H1 (cell line): ENCODE results near the gene CBARP.

Source experiments
- ATF3 ChIP-seq: IDR thresholded peaks from 2 replicates; pipeline ENCODE4 v1.6.1; 2011; ENCODE audit warnings: low read depth, mild to moderate bottlenecking, low read length; ENCODE audit not compliant: insufficient read depth
- CREB1 ChIP-seq: IDR thresholded peaks from 2 replicates; pipeline ENCODE4 v1.6.1; 2012; ENCODE audit warnings: inconsistent platforms
- EGR1 ChIP-seq: IDR thresholded peaks from 2 replicates; pipeline ENCODE4 v1.6.1; 2011; ENCODE audit warnings: low read depth, low read length, borderline replicate concordance
- GABPA ChIP-seq: IDR thresholded peaks from 2 replicates; pipeline ENCODE4 v1.6.1; 2011; ENCODE audit warnings: mild to moderate bottlenecking, low read length, moderate library complexity, borderline replicate concordance; ENCODE audit not compliant: insufficient read depth
- POLR2A ChIP-seq, 2 experiments: IDR thresholded peaks; 1 replicate in 1 of 2; 2 replicates in 1 of 2; pipeline ENCODE4 v1.6.1; 2011; ENCODE audit warnings: low read depth in 2 of 2, low read length in 2 of 2, mild to moderate bottlenecking in 2 of 2; ENCODE audit errors: control extremely low read depth in 1 of 2
- RBBP5 ChIP-seq: IDR thresholded peaks from 2 replicates; pipeline ENCODE4 v1.7.1; 2012; ENCODE audit warnings: low read depth, mild to moderate bottlenecking, inconsistent platforms, low read length, moderate library complexity, borderline replicate concordance
- RXRA ChIP-seq: IDR thresholded peaks from 2 replicates; pipeline ENCODE4 v1.6.1; 2011; ENCODE audit warnings: low read depth, mild to moderate bottlenecking, low read length, moderate library complexity; ENCODE audit not compliant: insufficient read depth
- SIN3A ChIP-seq, 2 experiments: IDR thresholded peaks in 1 of 2; conservative IDR thresholded peaks in 1 of 2; 2 replicates each; pipeline ENCODE4 v1.6.1; 2011 to 2012; ENCODE audit warnings: low read length in 2 of 2, improper control_type of control experiment in 1 of 2, low read depth in 1 of 2, mild to moderate bottlenecking in 1 of 2
- SP1 ChIP-seq: IDR thresholded peaks from 2 replicates; pipeline ENCODE4 v1.6.1; 2011; ENCODE audit warnings: low read depth, low read length
- TF ChIP-seq, protein P1 (sequence below), 3 experiments: IDR thresholded peaks; 1 replicate in 2 of 3; 2 replicates in 1 of 3; pipeline versions ENCODE4 v1.5.1 to v1.6.1; 2011; ENCODE audit warnings: low read length in 3 of 3, mild to moderate bottlenecking in 3 of 3, inconsistent platforms in 2 of 3, low read depth in 1 of 3, moderate library complexity in 1 of 3; ENCODE audit not compliant: insufficient read depth in 1 of 3; ENCODE audit errors: control extremely low read depth in 1 of 3

DNA sequence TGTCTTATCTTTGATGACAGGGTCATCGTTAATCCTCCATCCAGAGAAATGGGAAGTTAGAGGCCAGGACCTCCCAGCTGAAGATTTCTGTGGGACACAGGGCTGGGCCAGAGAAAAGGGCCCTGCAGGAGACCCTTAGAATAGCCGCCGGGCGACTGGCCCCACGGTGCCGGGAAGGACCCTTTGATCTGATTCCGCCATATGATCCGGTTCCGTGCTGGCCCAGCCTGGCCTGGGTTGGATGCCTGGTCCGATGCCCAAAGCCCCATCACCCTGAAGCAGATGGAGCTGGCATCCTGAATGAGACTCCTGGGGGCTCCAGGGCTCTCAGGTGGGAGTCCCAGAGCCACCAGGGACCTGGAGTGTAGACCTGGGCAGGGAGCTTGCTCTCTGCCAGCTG lies 38.3 kb downstream of the CBARP start:
- no peak for TF ChIP-seq POLR2A (IDR thresholded peaks at IDR 0.05; ENCODE audit: control extremely low read depth in 1 of 2, low read depth in 2 of 2, low read length in 2 of 2)
- TF ChIP-seq EGR1 = no peak
- TF ChIP-seq, protein P1, sequence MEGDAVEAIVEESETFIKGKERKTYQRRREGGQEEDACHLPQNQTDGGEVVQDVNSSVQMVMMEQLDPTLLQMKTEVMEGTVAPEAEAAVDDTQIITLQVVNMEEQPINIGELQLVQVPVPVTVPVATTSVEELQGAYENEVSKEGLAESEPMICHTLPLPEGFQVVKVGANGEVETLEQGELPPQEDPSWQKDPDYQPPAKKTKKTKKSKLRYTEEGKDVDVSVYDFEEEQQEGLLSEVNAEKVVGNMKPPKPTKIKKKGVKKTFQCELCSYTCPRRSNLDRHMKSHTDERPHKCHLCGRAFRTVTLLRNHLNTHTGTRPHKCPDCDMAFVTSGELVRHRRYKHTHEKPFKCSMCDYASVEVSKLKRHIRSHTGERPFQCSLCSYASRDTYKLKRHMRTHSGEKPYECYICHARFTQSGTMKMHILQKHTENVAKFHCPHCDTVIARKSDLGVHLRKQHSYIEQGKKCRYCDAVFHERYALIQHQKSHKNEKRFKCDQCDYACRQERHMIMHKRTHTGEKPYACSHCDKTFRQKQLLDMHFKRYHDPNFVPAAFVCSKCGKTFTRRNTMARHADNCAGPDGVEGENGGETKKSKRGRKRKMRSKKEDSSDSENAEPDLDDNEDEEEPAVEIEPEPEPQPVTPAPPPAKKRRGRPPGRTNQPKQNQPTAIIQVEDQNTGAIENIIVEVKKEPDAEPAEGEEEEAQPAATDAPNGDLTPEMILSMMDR (IDR thresholded peaks at IDR 0.05; ENCODE audit: control extremely low read depth in 1 of 3, insufficient read depth in 1 of 3, low read depth in 1 of 3, low read length in 3 of 3) = no peak
- no peak for TF ChIP-seq SP1
- no peak for TF ChIP-seq RBBP5
- TF ChIP-seq ATF3 = no peak
- no peak for TF ChIP-seq RXRA
- TF ChIP-seq CREB1 = no peak
- TF ChIP-seq GABPA = no peak
- no peak for TF ChIP-seq SIN3A (conservative IDR thresholded peaks at IDR 0.05 in 1 of 2, IDR thresholded peaks at IDR 0.05 in 1 of 2; ENCODE audit: low read depth in 1 of 2, low read length in 2 of 2)
